T-cell (primary cell): Measurements from ENCODE around the gene PTBP1. TPM values are rescaled to one million over a fixed set of nuclear protein-coding genes. Genes with fewer than 3 reads are reported as not detected.

Experiments
- ATAC-seq, 4 experiments: fragments of 200-7000 bp in 3 of 4; fragments of 150-1000 bp in 1 of 4; cut with Tn5 transposase; replicated peaks in 1 of 4; 1 replicate in 3 of 4; 2 replicates in 1 of 4; pipeline ENCODE4 v1.10.0; 2021; ENCODE audit warnings: moderate library complexity in 3 of 4, mild to moderate bottlenecking in 2 of 4, moderate number of reproducible peaks in 1 of 4
- CTCF ChIA-PET, 2 donors: fragments of 300-600 bp; sonication (Branson Sonifier 250); formaldehyde crosslinking; loops; one replicate each; lab custom pipeline; 2022; ENCODE audit warnings: antibody characterized with exemption in 2 of 2; lab: Charles Lee
- POLR2A ChIA-PET, 2 donors: fragments of 300-600 bp; sonication (Branson Sonifier 250); formaldehyde crosslinking; loops; one replicate each; lab custom pipeline; 2022; ENCODE audit warnings: antibody characterized with exemption in 2 of 2; lab: Charles Lee
- DNase-seq, 35 experiments: peaks; one replicate each; pipeline versions ENCODE4 v3.0.0 to v3.0.0-alpha.2; 2013 to 2023
- H3K27ac ChIP-seq: one replicate; pipeline ENCODE4 v1.5.1; 2013; ENCODE audit warnings: low read length
- H3K27me3 ChIP-seq, 2 experiments: replicated peaks in 1 of 2; 1 replicate in 1 of 2; 2 replicates in 1 of 2; pipeline versions ENCODE4 v1.6.1 to v1.7.0; 2013; ENCODE audit warnings: low read length in 1 of 2, mixed read lengths in 1 of 2; ENCODE audit not compliant: control insufficient read depth in 2 of 2, insufficient read depth in 2 of 2; ENCODE audit errors: extremely low read depth in 1 of 2
- H3K36me3 ChIP-seq, 2 donors: 1 replicate in 1 of 2; 2 replicates in 1 of 2; pipeline versions ENCODE4 v1.6.1 to v1.7.0; 2013; ENCODE audit warnings: low read length in 1 of 2; ENCODE audit not compliant: control insufficient read depth in 2 of 2, insufficient read depth in 1 of 2; ENCODE audit errors: extremely low read depth in 1 of 2
- H3K4me1 ChIP-seq, 2 experiments: 1 replicate in 1 of 2; 2 replicates in 1 of 2; pipeline versions ENCODE4 v1.6.1 to v1.7.0; 2013; ENCODE audit warnings: low read length in 2 of 2, mixed read lengths in 1 of 2; ENCODE audit not compliant: insufficient read depth in 2 of 2, control insufficient read depth in 1 of 2; ENCODE audit errors: extremely low read depth in 1 of 2
- H3K4me3 ChIP-seq, 2 donors: 1 replicate in 1 of 2; 2 replicates in 1 of 2; pipeline versions ENCODE4 v1.5.1 to v1.7.0; 2013; ENCODE audit warnings: mild to moderate bottlenecking in 2 of 2, low read length in 1 of 2, moderate library complexity in 1 of 2; ENCODE audit not compliant: control insufficient read depth in 1 of 2; ENCODE audit errors: extremely low read depth in 1 of 2
- H3K9me3 ChIP-seq: 2 replicates; pipeline ENCODE4 v1.7.0; 2013
- H3K27ac Mint-ChIP-seq, 2 donors: one replicate each; pipeline ENCODE4 v1.8.0; 2020 to 2021; ENCODE audit warnings: mild to moderate bottlenecking in 2 of 2, mixed read lengths in 2 of 2
- H3K27me3 Mint-ChIP-seq, 2 donors: one replicate each; pipeline ENCODE4 v1.8.0; 2021 to 2022; ENCODE audit warnings: mixed read lengths in 2 of 2
- H3K36me3 Mint-ChIP-seq: one replicate; pipeline ENCODE4 v1.8.0; 2021; ENCODE audit warnings: mixed read lengths
- H3K4me1 Mint-ChIP-seq, 3 donors: one replicate each; pipeline ENCODE4 v1.8.0; 2020 to 2022; ENCODE audit warnings: mixed read lengths in 3 of 3, mild to moderate bottlenecking in 1 of 3
- H3K4me3 Mint-ChIP-seq, 3 donors: one replicate each; pipeline ENCODE4 v1.8.0; 2020 to 2022; ENCODE audit warnings: mild to moderate bottlenecking in 3 of 3, mixed read lengths in 3 of 3, moderate library complexity in 3 of 3
- H3K9me3 Mint-ChIP-seq, 3 donors: one replicate each; pipeline ENCODE4 v1.8.0; 2020 to 2022; ENCODE audit warnings: mixed read lengths in 3 of 3
- WGBS: methylation state at CpG from one replicate; pipeline ENCODE4 v1.1.5; 2013; ENCODE audit warnings: missing lambda C conversion rate; ENCODE audit not compliant: insufficient coverage; 5-methylcytosine and 5-hydroxymethylcytosine counted together
- total RNA-seq, 35 experiments: library from RNA in 6 of 35; stranded (reverse) in 6 of 35; fragments of 120-200 nt in 1 of 35; gene quantifications; one replicate each; pipeline versions ENCODE4 v1.2.1 to v1.2.4 and lab custom pipeline; 2013 to 2026

The PTBP1 gene
- total RNA-seq: 100 to 1,000 TPM; 307 to 343 (median 316) TPM
- total RNA-seq (2013): 117 TPM
- 252 to 799 (median 372) reads per million in 29 experiments for total RNA-seq (lab: John Stamatoyannopoulos, UW)

DNA sequence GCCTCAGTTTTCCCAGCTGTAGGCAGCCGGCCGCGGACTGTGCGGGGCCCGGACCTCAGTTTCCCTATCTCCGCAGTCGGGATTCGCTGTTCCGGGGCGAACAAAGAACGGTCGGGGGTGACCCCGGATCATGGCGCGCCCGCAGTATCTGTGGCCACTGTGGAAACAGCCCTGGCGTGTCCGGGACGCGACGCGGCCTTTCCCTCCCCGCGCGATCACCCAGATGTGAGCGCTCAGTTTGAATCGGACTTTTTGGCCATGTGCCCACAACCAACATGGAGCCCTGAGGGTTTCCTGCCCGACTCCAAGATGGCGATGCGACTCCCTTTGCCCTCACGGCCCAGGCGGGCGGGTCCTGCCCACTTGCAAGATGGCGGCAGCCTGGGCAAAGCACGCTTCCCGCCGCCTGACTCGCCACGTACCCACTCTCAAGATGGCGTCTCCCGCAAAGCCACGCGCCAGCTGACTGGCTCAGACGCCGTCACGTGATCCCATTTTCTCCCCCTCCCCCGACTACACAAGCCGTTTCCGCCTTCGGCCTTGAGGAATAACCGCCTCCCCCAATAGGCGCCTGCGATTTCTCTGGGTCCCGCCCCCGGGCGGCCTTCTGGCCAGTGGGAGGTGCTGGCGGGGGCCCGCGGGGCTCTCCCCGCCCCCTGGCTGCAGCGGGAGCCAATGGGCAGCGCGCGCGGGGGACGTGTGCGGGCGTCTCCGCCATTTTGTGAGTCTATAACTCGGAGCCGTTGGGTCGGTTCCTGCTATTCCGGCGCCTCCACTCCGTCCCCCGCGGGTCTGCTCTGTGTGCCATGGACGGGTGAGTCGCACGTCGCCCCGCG is at the start of gene PTBP1:
PTBP1 (plus strand) TSS at position 761 of the 836 bp plus-strand sequence; CDS start at position 807, 46 bp downstream.
- H3K4me3 Mint-ChIP-seq: peak within 1 kb of the TSS; percentile 86 to 94 (median 93)
- H3K27me3 ChIP-seq: peaks cover 0 to 6% of the 10 kb centered on the region in 2 experiments
- H3K36me3 ChIP-seq: peaks cover 0 to 12% of the 10 kb centered on the region in 2 donors
- WGBS: under 1% methylated on average over 79 of the region's 83 CpGs
- no peaks in the 10 kb centered on the region for H3K9me3 Mint-ChIP-seq
- no peaks in the 10 kb centered on the region for H3K36me3 Mint-ChIP-seq
- peak within 1 kb of the TSS; percentile 77 to 80 for H3K4me3 ChIP-seq
- H3K27ac Mint-ChIP-seq: peak within 1 kb of the TSS; percentile 91 to 94
- no peaks in the 10 kb centered on the region for H3K27me3 Mint-ChIP-seq
- POLR2A ChIA-PET: interaction anchor here in 1 of 2 donors (0.8 kb wide), 1 partner anchor 225 kb away, joined by 3 read pairs; the partner anchor contains the start of gene RNU6-2
- H3K4me1 ChIP-seq: peaks cover 20 to 48% of the 10 kb centered on the region in 2 experiments
- CTCF ChIA-PET: interaction anchor here in 1 of 2 donors (0.9 kb wide), 1 partner anchor 134 kb away, joined by 3 read pairs; the partner anchor contains the start of gene RNF126
- peak; percentile 82 to 88 (median 84) for ATAC-seq
- H3K4me1 Mint-ChIP-seq: peaks cover 32 to 36% (median 34%) of the 10 kb centered on the region in 3 donors
- peak within 1 kb of the TSS; percentile 67 for H3K27ac ChIP-seq
- DNase-seq: peak; percentile 95 to 100 (median 100)
- no peaks in the 10 kb centered on the region for H3K9me3 ChIP-seq

DNA sequence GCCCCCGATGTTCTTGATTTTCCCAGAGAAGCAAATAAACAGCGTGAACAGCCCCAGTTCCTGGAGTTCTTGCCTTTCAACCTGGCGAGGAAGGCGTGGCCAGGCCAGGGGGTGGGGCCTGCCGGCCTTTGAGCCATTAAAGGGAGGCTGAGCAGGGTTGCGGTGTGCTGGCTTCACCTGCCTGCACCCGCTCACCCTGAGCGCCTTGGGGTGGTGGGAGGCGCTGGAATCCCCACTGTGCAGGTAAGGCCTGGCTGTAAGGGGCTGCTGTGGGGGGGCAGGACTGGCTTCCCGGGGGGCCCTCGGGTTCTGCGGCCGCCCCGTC is 49.0 kb upstream of the PTBP1 start:
- POLR2A ChIA-PET: no interaction called here
- WGBS: 73% methylated on average over 3 of the region's 14 CpGs
- no peak overlapping the region for H3K4me3 ChIP-seq
- H3K36me3 ChIP-seq: no peaks in the 10 kb centered on the region
- Mint-ChIP-seq H3K4me1 (no peaks in the 10 kb centered on the region), H3K36me3 (no peaks in the 10 kb centered on the region), H3K4me3 (no peak overlapping the region), H3K9me3 (no peaks in the 10 kb centered on the region), H3K27ac (no peak overlapping the region), H3K27me3 (no peaks in the 10 kb centered on the region)
- H3K9me3 ChIP-seq: no peaks in the 10 kb centered on the region
- no peak overlapping the region for H3K27ac ChIP-seq
- peaks cover 0 to 28% of the 10 kb centered on the region in 2 experiments for H3K27me3 ChIP-seq
- CTCF ChIA-PET: no interaction called here
- ATAC-seq: no peak
- no peaks in the 10 kb centered on the region for H3K4me1 ChIP-seq
- no peak for DNase-seq

DNA sequence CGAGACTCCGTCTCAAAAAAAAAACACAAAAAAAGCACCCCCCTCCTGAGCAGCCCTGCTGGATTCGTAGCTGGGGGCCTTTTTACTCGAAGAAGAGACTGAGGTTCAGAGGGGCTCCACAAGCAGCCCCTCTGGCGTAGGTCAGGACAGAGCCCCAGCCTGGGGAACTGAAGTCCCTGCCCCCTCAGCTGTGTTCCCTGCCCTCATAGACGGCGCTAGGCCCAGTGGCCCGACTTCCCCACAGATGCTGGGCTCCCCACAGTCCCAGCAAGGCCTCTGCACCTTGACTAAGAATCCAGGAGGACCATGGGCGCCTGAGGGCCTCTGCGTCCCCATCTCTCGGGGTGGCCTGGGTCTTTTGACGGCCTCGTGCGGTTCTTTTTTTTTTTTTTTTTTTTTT is 47.4 kb upstream of the PTBP1 start:
- H3K4me3 Mint-ChIP-seq: no peak overlapping the region
- ATAC-seq (no peak), DNase-seq (no peak)
- Histone ChIP-seq H3K27ac (no peak overlapping the region), H3K9me3 (no peaks in the 10 kb centered on the region), H3K4me1 (no peaks in the 10 kb centered on the region), H3K36me3 (no peaks in the 10 kb centered on the region), H3K27me3 (peaks cover 0 to 29% of the 10 kb centered on the region in 2 experiments), H3K4me3 (no peak overlapping the region)
- POLR2A ChIA-PET: no interaction called here
- H3K9me3 Mint-ChIP-seq: no peaks in the 10 kb centered on the region
- no peaks in the 10 kb centered on the region for H3K36me3 Mint-ChIP-seq
- no peaks in the 10 kb centered on the region for H3K4me1 Mint-ChIP-seq
- CTCF ChIA-PET: no interaction called here
- no peak overlapping the region for H3K27ac Mint-ChIP-seq
- 76% methylated on average over 6 of the region's 14 CpGs for WGBS
- H3K27me3 Mint-ChIP-seq: no peaks in the 10 kb centered on the region

DNA sequence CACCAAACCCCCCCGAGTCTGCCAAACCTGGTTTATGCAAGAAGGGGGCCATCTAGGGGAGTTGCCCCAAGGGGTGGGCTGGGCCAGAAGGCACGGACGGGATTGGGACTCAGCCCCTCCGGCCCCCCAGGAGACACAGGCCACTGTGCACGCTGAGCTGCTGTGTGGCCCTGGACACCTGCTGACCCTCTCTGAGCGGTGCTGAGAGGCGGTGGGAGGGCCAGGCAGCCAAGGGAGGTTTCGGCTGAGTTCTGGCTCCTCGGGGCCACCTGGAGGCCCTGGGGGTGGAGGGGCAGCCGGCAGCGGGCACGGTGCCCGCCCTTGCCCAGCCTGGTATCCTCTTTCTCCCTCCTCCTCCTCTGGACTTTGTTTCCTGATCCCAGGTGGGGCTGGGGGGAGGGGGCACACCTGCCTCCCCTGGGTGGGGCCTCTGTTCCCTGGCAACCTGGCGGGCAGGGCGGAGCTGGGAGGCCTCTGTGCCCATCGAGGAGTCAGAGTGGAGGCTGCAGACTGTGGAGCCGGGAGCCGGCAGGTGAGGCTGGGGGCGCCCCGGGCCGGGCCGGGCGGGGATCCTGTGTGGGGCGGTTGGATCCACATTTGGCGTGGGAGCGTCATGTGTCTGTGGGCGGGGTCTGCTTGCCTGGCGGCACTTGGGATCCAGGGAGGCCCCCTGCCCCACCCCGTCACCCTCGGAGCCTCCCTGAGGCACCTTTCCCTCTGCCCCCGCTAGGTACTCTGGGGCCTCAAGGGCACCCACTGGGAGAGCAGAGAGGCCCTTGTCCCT is 46.4 kb upstream of the PTBP1 start, which contains the start of gene MISP:
MISP (plus strand) TSS at position 473 of the 784 bp plus-strand sequence. CDS start 5,835 bp downstream, outside the sequence.
- no peaks in the 10 kb centered on the region for H3K36me3 Mint-ChIP-seq
- ChIA-PET POLR2A (no interaction called here), CTCF (no interaction called here)
- no peaks in the 10 kb centered on the region for H3K4me1 Mint-ChIP-seq
- H3K4me3 Mint-ChIP-seq: no peak within 1 kb of the TSS
- H3K27me3 ChIP-seq: peaks cover 0 to 34% of the 10 kb centered on the region in 2 experiments
- no peaks in the 10 kb centered on the region for H3K4me1 ChIP-seq
- no peaks in the 10 kb centered on the region for H3K27me3 Mint-ChIP-seq
- no peaks in the 10 kb centered on the region for H3K9me3 ChIP-seq
- H3K4me3 ChIP-seq: no peak within 1 kb of the TSS
- ATAC-seq (no peak), DNase-seq (no peak)
- no peaks in the 10 kb centered on the region for H3K9me3 Mint-ChIP-seq
- H3K36me3 ChIP-seq: no peaks in the 10 kb centered on the region
- 79% methylated on average over 31 of the region's 31 CpGs for WGBS
- no peak within 1 kb of the TSS for H3K27ac ChIP-seq
- no peak within 1 kb of the TSS for H3K27ac Mint-ChIP-seq

DNA sequence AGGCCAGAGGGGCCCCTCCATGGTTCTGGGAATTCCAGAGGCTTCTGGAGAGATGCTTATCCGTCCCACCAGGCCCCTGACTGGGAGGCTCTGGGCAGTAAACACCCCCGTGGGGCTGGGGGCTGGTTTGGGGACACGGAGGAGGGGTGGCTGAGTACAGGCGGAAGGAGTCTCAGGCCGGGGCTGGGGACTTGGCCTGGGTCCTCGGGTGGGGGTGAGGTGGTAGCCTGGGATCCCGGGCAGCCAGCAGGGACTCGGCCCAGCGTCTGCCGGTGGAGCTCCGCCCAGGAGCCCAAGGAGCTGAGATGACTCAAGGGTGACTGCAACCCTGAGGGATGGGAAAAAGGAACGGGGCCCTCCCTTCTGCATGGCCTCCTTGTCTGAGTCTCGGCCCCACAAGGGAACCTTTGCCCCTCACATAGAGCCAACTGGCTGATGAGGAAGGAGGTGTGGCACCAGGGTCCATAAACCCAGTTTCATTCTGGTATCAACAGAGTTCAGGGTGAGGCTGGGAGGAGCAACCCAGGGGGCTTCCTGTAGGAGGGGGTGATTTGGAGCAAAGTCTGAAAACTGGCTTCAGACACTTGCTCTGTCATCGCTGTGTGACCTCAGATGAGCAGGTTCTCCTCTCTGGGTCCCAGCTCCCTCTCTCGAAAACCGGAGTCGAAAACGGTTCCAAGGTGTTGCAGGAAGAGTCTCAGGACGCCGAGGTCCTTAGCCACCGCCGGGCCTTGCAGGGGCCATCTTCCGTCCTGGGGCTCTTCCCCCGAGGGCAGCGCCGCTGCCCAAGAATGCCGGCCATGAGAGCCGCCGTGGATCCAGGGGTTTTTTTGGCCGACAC is 45.5 kb upstream of the PTBP1 start:
- no peak for ATAC-seq

More for the DNA sequence above, 45.5 kb upstream of the PTBP1 start:
- Histone ChIP-seq H3K27me3 (peaks cover 0 to 34% of the 10 kb centered on the region in 2 experiments), H3K36me3 (no peaks in the 10 kb centered on the region), H3K9me3 (no peaks in the 10 kb centered on the region), H3K4me1 (no peaks in the 10 kb centered on the region), H3K4me3 (no peak overlapping the region), H3K27ac (no peak overlapping the region)
- Mint-ChIP-seq H3K36me3 (no peaks in the 10 kb centered on the region), H3K9me3 (no peaks in the 10 kb centered on the region), H3K27ac (no peak overlapping the region), H3K27me3 (no peaks in the 10 kb centered on the region), H3K4me1 (no peaks in the 10 kb centered on the region), H3K4me3 (no peak overlapping the region)
- POLR2A ChIA-PET: no interaction called here
- 73% methylated on average over 16 of the region's 30 CpGs for WGBS
- CTCF ChIA-PET: no interaction called here
- DNase-seq: no peak
